HFF-Myc (cell line): ENCODE data around the gene KRTAP19-6.
"Not testable (repeated sequence)": the region's sequence is repeated elsewhere in the genome, so short reads cannot be mapped to it uniquely, and the experiment has no call there.

ENCODE experiments used
- DNase-seq: peaks from one replicate; pipeline ENCODE4 v3.0.0-alpha.2; 2011; ENCODE audit warnings: low read depth; ENCODE audit errors: extremely low read depth
- H3K4me3 ChIP-seq: replicated peaks from 2 replicates; pipeline ENCODE4 v1.5.1; 2011; ENCODE audit warnings: low read depth, mild to moderate bottlenecking, control low read depth, low read length
- TF ChIP-seq, protein P1 (sequence below): IDR thresholded peaks from 2 replicates; pipeline ENCODE4 v1.5.1; 2012; ENCODE audit warnings: mild to moderate bottlenecking, low read depth, low read length, control low read depth; ENCODE audit errors: missing control alignments

Gene KRTAP19-6

DNA sequence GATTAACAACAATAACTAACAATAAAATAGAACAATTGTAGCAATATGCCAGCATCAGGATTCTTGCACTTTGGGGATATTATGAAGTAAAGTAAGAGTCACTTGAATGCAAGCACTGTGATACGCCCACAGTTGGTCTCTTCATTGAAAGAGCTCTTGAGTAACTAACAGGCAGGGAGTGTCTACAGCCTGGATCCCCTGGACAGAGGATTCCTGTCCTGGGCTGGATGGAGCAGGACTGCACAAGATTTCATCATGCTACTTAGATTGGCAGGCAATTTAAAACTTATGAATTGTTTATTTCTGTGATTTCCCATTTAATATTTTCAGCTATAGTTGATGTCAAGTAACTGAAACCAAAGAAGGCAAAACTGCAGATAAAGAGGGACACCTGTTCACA is 26.0 kb downstream of the KRTAP19-6 start:
- no peak for DNase-seq
- H3K4me3 ChIP-seq, result no peak overlapping the region
- TF ChIP-seq, protein P1, sequence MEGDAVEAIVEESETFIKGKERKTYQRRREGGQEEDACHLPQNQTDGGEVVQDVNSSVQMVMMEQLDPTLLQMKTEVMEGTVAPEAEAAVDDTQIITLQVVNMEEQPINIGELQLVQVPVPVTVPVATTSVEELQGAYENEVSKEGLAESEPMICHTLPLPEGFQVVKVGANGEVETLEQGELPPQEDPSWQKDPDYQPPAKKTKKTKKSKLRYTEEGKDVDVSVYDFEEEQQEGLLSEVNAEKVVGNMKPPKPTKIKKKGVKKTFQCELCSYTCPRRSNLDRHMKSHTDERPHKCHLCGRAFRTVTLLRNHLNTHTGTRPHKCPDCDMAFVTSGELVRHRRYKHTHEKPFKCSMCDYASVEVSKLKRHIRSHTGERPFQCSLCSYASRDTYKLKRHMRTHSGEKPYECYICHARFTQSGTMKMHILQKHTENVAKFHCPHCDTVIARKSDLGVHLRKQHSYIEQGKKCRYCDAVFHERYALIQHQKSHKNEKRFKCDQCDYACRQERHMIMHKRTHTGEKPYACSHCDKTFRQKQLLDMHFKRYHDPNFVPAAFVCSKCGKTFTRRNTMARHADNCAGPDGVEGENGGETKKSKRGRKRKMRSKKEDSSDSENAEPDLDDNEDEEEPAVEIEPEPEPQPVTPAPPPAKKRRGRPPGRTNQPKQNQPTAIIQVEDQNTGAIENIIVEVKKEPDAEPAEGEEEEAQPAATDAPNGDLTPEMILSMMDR, result no peak

GRCh38 chr21:30505621-30506205 is 36.0 kb downstream of the KRTAP19-6 start:
- not testable (repeated sequence) for DNase-seq, H3K4me3 ChIP-seq
- TF ChIP-seq, protein P1, result peak; percentile 7

GRCh38 chr21:30502041-30502440 is 39.6 kb downstream of the KRTAP19-6 start, which contains the start of gene KRTAP19-5:
KRTAP19-5 (minus strand) TSS chr21:30502141; CDS start chr21:30502090, 51 bp downstream.
- H3K4me3 ChIP-seq, result no peak within 1 kb of the TSS
- no peak for DNase-seq
- TF ChIP-seq, protein P1, result no peak

- no peak for DNase-seq
- TF ChIP-seq, protein P1, result no peak
Measured at GRCh38 chr21:30497065-30497464, 44.6 kb downstream of the KRTAP19-6 start, which contains the start of gene KRTAP19-4. KRTAP19-4 (minus strand) TSS chr21:30497165; CDS start chr21:30497110, 55 bp downstream.

DNA sequence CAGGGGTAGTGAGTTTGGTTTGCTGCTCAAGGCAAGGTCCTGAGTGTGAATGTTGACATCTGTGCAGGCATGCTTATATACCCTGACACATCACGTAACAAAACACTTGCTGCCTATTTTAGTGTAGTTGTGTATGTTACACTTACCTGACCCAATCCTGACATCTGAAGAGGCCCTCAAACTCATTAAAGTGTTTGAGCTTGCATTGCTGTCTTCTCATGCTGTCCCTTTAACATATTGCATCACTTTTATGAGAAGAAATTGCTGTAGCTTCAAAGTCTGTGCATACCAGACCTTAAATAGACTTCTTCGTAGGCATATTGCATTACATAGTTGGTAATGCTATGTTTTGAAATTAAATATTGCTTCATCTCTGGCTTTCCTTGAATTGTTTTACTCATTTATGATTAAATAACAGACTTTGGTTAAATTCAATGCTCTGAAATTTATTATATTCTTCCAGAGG is 49.7 kb downstream of the KRTAP19-6 start, which contains the start of gene KRTAP19-3:
Gene KRTAP19-3, minus strand, starts transcription at position 51 of the 466 bp plus-strand sequence. CDS start 56 bp downstream, outside the sequence.
- TF ChIP-seq, protein P1, result no peak
- H3K4me3 ChIP-seq, result no peak within 1 kb of the TSS
- DNase-seq, result no peak

More at GRCh38 chr21:30497065-30497464, 44.6 kb downstream of the KRTAP19-6 start, which contains the start of gene KRTAP19-4:
- no peak within 1 kb of the TSS for H3K4me3 ChIP-seq
